GM12892 (cell line): ENCODE data around the gene LMOD3.

Experiments
- POLR2A ChIP-seq: IDR thresholded peaks from 2 replicates; pipeline ENCODE4 v1.6.1; 2011; ENCODE audit warnings: low read depth, low read length, control low read depth
- POLR2AphosphoS5 ChIP-seq: IDR thresholded peaks from 2 replicates; pipeline ENCODE4 v1.6.1; 2011; ENCODE audit warnings: low read depth, low read length, control low read depth
- TAF1 ChIP-seq: IDR thresholded peaks from 2 replicates; pipeline ENCODE4 v1.6.1; 2011; ENCODE audit warnings: low read depth, mild to moderate bottlenecking, control low read depth, low read length, borderline replicate concordance

DNA sequence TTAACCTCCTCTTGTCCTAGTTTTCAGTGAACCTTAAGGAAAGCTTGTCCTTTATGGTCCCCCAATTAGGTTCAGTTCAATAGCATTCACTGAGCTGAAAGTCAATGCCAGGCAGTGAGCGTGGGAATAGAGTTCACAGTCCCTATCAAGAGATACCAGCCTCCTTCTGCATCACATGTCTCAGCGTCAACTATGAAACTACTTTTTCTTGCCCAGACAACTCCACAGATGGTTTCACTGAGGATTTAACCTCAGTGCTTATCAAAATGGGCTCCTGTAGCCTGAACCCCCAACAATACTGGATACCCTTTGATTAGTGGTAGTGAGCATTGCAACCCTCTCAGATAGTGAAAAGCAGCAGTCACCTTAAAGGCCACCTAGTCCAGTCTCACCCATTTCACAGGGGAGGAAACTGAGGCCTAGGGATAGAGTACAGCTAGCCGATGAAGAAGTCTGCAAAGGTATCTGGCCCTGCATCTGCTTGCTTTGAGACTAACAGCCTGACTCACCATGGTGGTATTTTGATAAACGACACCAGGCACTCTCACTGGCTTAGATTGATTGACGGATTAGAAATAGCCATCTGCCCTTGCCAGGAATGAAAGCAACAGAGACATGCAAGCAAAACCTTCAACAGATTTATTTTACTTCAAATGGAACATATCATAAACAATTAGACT lies 40.7 kb downstream of the LMOD3 start:
- TF ChIP-seq TAF1, result no peak
- no peak for TF ChIP-seq POLR2A
- TF ChIP-seq POLR2AphosphoS5, result no peak
